Mesendoderm (in vitro differentiated cells): Measurements from ENCODE around the gene RBCK1.
"Not testable (repeated sequence)": the region's sequence is repeated elsewhere in the genome, so short reads cannot be mapped to it uniquely, and the experiment has no call there.

Experiments used
- DNase-seq: peaks from one replicate; pipeline ENCODE4 v3.0.0; 2013
- H2AK5ac ChIP-seq: 2 replicates; pipeline ENCODE4 v1.6.1; 2013; ENCODE audit warnings: low read length, inconsistent platforms
- H2BK120ac ChIP-seq: 2 replicates; pipeline ENCODE4 v1.6.1; 2013; ENCODE audit warnings: low read depth, mild to moderate bottlenecking, low read length, moderate library complexity, mixed read lengths
- H2BK15ac ChIP-seq: replicated peaks from 2 replicates; pipeline ENCODE4 v1.6.1; 2013; ENCODE audit warnings: low read depth, mild to moderate bottlenecking, moderate library complexity
- H2BK5ac ChIP-seq: 2 replicates; pipeline ENCODE4 v1.6.1; 2013; ENCODE audit warnings: low read length, inconsistent platforms
- H3K18ac ChIP-seq: 2 replicates; pipeline ENCODE4 v1.6.1; 2013; ENCODE audit warnings: mild to moderate bottlenecking, low read length, mixed read lengths
- H3K23ac ChIP-seq: one replicate; pipeline ENCODE4 v1.6.1; 2013; ENCODE audit warnings: low read length
- H3K27ac ChIP-seq: 2 replicates; pipeline ENCODE4 v1.5.1; 2013; ENCODE audit warnings: low read depth, mild to moderate bottlenecking, inconsistent platforms, low read length, moderate library complexity
- H3K27me3 ChIP-seq: 2 replicates; pipeline ENCODE4 v1.6.1; 2013; ENCODE audit warnings: low read length, control low read depth, mild to moderate bottlenecking, inconsistent platforms; ENCODE audit not compliant: insufficient read depth, poor library complexity
- H3K36me3 ChIP-seq: 2 replicates; pipeline ENCODE4 v1.6.1; 2013; ENCODE audit warnings: low read length, inconsistent platforms; ENCODE audit not compliant: control insufficient read depth, insufficient read depth
- H3K4ac ChIP-seq: one replicate; pipeline ENCODE4 v1.6.1; 2013; ENCODE audit warnings: low read depth, mild to moderate bottlenecking, low read length, moderate library complexity
- H3K4me1 ChIP-seq: 2 replicates; pipeline ENCODE4 v1.6.1; 2013; ENCODE audit warnings: low read depth, low read length, inconsistent platforms; ENCODE audit not compliant: control insufficient read depth
- H3K4me2 ChIP-seq: 2 replicates; pipeline ENCODE4 v1.6.1; 2013; ENCODE audit warnings: low read length
- H3K4me3 ChIP-seq: 2 replicates; pipeline ENCODE4 v1.5.1; 2013; ENCODE audit warnings: mild to moderate bottlenecking, low read length
- H3K56ac ChIP-seq: one replicate; pipeline ENCODE4 v1.6.1; 2013; ENCODE audit warnings: low read length
- H3K79me1 ChIP-seq: 2 replicates; pipeline ENCODE4 v1.6.1; 2013; ENCODE audit warnings: low read length, inconsistent platforms
- H3K79me2 ChIP-seq: 2 replicates; pipeline ENCODE4 v1.6.1; 2013; ENCODE audit warnings: mild to moderate bottlenecking, low read length; ENCODE audit not compliant: control insufficient read depth, insufficient read depth
- H3K9ac ChIP-seq: 2 replicates; pipeline ENCODE4 v1.6.1; 2013; ENCODE audit warnings: low read length, inconsistent platforms
- H4K5ac ChIP-seq: one replicate; pipeline ENCODE4 v1.6.1; 2013; ENCODE audit warnings: low read length
- H4K8ac ChIP-seq: one replicate; pipeline ENCODE4 v1.6.1; 2013; ENCODE audit warnings: low read depth, mild to moderate bottlenecking, control low read depth, low read length, moderate library complexity
- WGBS: extraction: QIAGEN DNeasy Blood & Tissue Kit; methylation state at CpG from one replicate; pipeline ENCODE4 v1.1.7; 2013; ENCODE audit warnings: low lambda C conversion rate, missing lambda C conversion rate; ENCODE audit not compliant: insufficient coverage; ENCODE audit errors: extremely low coverage; 5-methylcytosine and 5-hydroxymethylcytosine counted together

The RBCK1 gene

GRCh38 chr20:385448-385847 lies 22.7 kb upstream of the RBCK1 start:
- no CpG with 5 or more reads among the region's 5 CpGs for WGBS

DNA sequence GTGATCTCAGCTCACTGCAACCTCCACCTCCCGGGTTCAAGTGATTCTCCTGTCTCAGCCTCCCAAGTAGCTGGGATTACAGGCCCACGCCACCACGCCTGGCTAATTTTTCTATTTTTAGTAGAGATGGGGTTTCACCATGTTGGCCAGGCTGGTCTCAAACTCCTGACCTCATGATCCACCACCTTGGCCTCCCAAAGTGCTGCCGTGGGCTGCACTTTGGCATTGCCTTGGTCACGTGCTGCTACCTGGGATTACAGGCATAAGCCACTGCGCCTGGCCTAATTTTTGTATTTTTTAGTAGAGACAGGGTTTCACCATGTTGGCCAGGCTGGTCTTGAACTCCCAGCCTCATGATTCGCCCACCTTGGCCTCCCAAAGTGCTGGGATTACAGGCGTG lies 21.5 kb upstream of the RBCK1 start:
- H3K18ac ChIP-seq, H3K9ac ChIP-seq, H3K27ac ChIP-seq, H2BK5ac ChIP-seq, H3K27me3 ChIP-seq, DNase-seq, H2BK120ac ChIP-seq, H4K8ac ChIP-seq, H2BK15ac ChIP-seq, H3K23ac ChIP-seq, H4K5ac ChIP-seq, H3K4ac ChIP-seq, H3K4me2 ChIP-seq, H3K4me3 ChIP-seq, H3K79me2 ChIP-seq, H3K36me3 ChIP-seq, H3K79me1 ChIP-seq, H2AK5ac ChIP-seq, H3K4me1 ChIP-seq, H3K56ac ChIP-seq: not testable (repeated sequence)
- WGBS: no CpG with 5 or more reads among the region's 8 CpGs

More at GRCh38 chr20:385448-385847, 22.7 kb upstream of the RBCK1 start:
- Histone ChIP-seq H4K8ac (no peak overlapping the region), H3K4me2 (no peak overlapping the region), H3K56ac (no peak overlapping the region), H3K36me3 (peaks cover 2% of the 10 kb centered on the region), H3K23ac (no peak overlapping the region), H3K4ac (no peak overlapping the region), H2AK5ac (no peak overlapping the region), H3K27ac (no peak overlapping the region), H2BK15ac (no peak overlapping the region), H3K4me1 (peaks cover 3% of the 10 kb centered on the region), H3K18ac (no peak overlapping the region), H2BK5ac (no peak overlapping the region), H4K5ac (no peak overlapping the region), H2BK120ac (no peak overlapping the region), H3K9ac (no peak overlapping the region), H3K4me3 (no peak overlapping the region), H3K27me3 (no peaks in the 10 kb centered on the region), H3K79me1 (no peaks in the 10 kb centered on the region), H3K79me2 (no peaks in the 10 kb centered on the region)
- no peak for DNase-seq

DNA sequence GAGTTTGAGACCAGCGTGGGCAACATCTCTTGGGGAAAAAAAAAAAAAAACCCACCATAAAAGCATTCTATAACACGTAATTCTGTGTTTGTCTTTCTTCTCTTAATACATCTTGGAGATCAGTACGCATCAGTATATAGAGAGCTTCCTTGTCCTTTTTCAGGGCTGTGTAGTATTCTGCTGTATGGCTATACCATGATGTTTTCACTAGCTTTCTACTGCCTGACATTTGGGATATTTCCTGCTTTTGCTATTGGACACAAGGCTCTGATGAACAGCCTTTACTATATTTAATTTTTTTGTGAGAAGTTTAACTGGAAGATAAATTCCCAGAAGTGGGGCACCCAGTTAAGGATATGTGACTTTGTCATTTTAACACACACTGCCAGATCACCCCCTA lies 20.6 kb upstream of the RBCK1 start:
- H3K79me2 ChIP-seq: no peaks in the 10 kb centered on the region
- H3K4me3 ChIP-seq: no peak overlapping the region
- no peak overlapping the region for H3K18ac ChIP-seq
- no peak overlapping the region for H3K4ac ChIP-seq
- peaks cover 2% of the 10 kb centered on the region for H3K36me3 ChIP-seq
- no peak overlapping the region for H3K23ac ChIP-seq
- no CpG with 5 or more reads among the region's 3 CpGs for WGBS
- H3K4me2 ChIP-seq: no peak overlapping the region
- no peaks in the 10 kb centered on the region for H3K27me3 ChIP-seq
- no peak overlapping the region for H2AK5ac ChIP-seq
- no peaks in the 10 kb centered on the region for H3K79me1 ChIP-seq
- H3K27ac ChIP-seq: no peak overlapping the region
- DNase-seq: no peak
- H3K9ac ChIP-seq: no peak overlapping the region
- H2BK15ac ChIP-seq: no peak overlapping the region
- no peak overlapping the region for H2BK120ac ChIP-seq
- no peak overlapping the region for H3K56ac ChIP-seq
- H2BK5ac ChIP-seq: no peak overlapping the region
- no peak overlapping the region for H4K8ac ChIP-seq
- H3K4me1 ChIP-seq: peaks cover 3% of the 10 kb centered on the region
- no peak overlapping the region for H4K5ac ChIP-seq

DNA sequence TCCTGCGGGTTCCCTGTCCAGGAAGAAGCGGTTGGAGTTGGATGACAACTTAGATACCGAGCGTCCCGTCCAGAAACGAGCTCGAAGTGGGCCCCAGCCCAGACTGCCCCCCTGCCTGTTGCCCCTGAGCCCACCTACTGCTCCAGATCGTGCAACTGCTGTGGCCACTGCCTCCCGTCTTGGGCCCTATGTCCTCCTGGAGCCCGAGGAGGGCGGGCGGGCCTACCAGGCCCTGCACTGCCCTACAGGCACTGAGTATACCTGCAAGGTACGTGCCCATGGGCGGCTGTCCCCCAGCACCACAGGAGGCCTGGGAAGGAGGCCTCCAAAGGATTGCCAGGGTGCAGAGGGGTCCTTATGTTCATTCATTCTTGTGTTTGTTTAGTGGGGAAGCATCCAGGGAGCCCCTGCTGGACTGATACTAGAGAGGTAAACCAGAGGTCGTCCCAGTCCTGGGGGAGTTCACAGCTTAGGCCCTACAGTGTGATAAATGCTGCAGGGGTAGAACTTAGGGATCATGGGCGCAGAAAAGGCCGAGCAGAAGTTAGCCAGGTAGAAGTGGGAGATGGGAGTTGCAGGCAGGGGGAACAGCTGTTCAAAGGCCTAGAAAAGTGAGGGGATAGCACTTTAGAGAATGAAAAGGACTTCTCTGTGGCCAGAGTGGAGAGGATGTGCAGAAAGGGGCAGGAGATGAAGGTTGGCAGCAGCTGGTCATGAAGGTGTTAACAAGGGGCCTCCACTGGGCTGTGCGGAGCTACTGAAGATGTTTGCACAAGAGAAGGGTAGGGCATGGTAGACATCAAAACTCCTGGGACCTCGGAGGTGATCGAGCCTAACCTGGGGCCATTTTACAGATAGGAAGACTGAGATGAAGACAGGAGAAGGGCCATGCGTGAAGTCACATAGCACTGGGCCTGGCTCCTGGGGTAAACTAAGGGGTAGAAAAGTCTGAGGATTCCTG lies 19.8 kb upstream of the RBCK1 start:
- Histone ChIP-seq H3K4me3 (no peak overlapping the region), H3K4me2 (no peak overlapping the region), H3K18ac (no peak overlapping the region), H2BK120ac (no peak overlapping the region), H4K5ac (no peak overlapping the region), H3K27me3 (no peaks in the 10 kb centered on the region), H2AK5ac (no peak overlapping the region), H3K79me2 (no peaks in the 10 kb centered on the region), H3K79me1 (no peaks in the 10 kb centered on the region), H3K36me3 (peaks cover 2% of the 10 kb centered on the region), H3K4me1 (peaks cover 3% of the 10 kb centered on the region), H3K4ac (no peak overlapping the region), H4K8ac (no peak overlapping the region), H3K9ac (no peak overlapping the region), H2BK15ac (no peak overlapping the region), H3K27ac (no peak overlapping the region), H3K23ac (no peak overlapping the region), H3K56ac (no peak overlapping the region), H2BK5ac (no peak overlapping the region)
- WGBS: no CpG with 5 or more reads among the region's 21 CpGs
- no peak for DNase-seq

DNA sequence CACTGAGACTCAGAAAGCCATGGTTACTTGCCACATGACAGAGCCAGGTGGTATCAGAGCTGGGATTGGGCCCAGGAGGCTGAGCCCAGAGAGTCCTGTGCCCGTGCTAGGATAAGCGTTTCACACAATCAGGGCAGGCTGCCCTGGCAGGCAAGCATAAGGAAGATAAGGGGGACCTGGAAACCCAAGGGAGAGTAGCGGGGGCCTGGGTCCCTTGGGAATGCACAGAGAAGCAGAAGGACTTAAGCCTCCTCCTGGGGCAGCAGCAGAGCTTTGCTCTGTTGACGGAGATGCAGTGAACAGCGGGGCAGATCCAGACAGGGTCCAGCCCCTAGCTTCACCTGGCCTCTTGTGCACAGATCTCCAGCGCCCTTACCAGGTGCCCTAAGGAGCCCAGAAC lies 18.9 kb upstream of the RBCK1 start:
- Histone ChIP-seq H2BK5ac (no peak overlapping the region), H3K27me3 (no peaks in the 10 kb centered on the region), H3K56ac (no peak overlapping the region), H4K5ac (no peak overlapping the region), H3K4me3 (no peak overlapping the region), H3K23ac (no peak overlapping the region), H3K18ac (no peak overlapping the region), H3K4me2 (no peak overlapping the region), H3K79me1 (no peaks in the 10 kb centered on the region), H3K79me2 (no peaks in the 10 kb centered on the region), H3K27ac (no peak overlapping the region), H3K36me3 (peaks cover 2% of the 10 kb centered on the region), H2BK15ac (no peak overlapping the region), H2BK120ac (no peak overlapping the region), H3K4ac (no peak overlapping the region), H2AK5ac (no peak overlapping the region), H4K8ac (no peak overlapping the region), H3K9ac (no peak overlapping the region), H3K4me1 (no peaks in the 10 kb centered on the region)
- DNase-seq: no peak
- WGBS: no CpG with 5 or more reads among the region's 6 CpGs
